Ishikawa (cell line): ENCODE results near the gene CES4A.

Experiments used
- CEBPB ChIP-seq: IDR thresholded peaks from 2 replicates; pipeline ENCODE4 v1.6.1; 2012
- EGR1 ChIP-seq: IDR thresholded peaks from 2 replicates; pipeline ENCODE4 v1.6.1; 2012
- FOXM1 ChIP-seq: IDR thresholded peaks from 2 replicates; pipeline ENCODE4 v1.6.1; 2012; ENCODE audit warnings: low read depth, borderline replicate concordance
- NFIC ChIP-seq: IDR thresholded peaks from 2 replicates; pipeline ENCODE4 v1.6.1; 2012
- RAD21 ChIP-seq: IDR thresholded peaks from 2 replicates; pipeline ENCODE4 v1.6.1; 2012; ENCODE audit warnings: low read depth
- REST ChIP-seq: IDR thresholded peaks from 2 replicates; pipeline ENCODE4 v1.6.1; 2012; ENCODE audit warnings: low read depth, mild to moderate bottlenecking
- TAF1 ChIP-seq: IDR thresholded peaks from 2 replicates; pipeline ENCODE4 v1.6.1; 2012; ENCODE audit warnings: low read depth, mild to moderate bottlenecking
- TEAD4 ChIP-seq: IDR thresholded peaks from 2 replicates; pipeline ENCODE4 v1.6.1; 2012
- USF1 ChIP-seq: IDR thresholded peaks from 2 replicates; pipeline ENCODE4 v1.6.1; 2012

- no peak for TF ChIP-seq CEBPB
- no peak for TF ChIP-seq USF1
- TF ChIP-seq REST, result no peak
- TF ChIP-seq RAD21, result no peak
- no peak for TF ChIP-seq NFIC
- no peak for TF ChIP-seq TEAD4
- TF ChIP-seq TAF1, result no peak
- TF ChIP-seq EGR1, result no peak
- TF ChIP-seq FOXM1, result no peak
These were observed 27.8 kb downstream of the CES4A start for GRCh38 chr16:67016143-67016542.
